ENCODE results near the gene BRSK2. TPM values are rescaled to one million over a fixed set of nuclear protein-coding genes. Genes with fewer than 3 reads are reported as not detected.
A peak's percentile ranks its signal among the peaks of the same experiment; 100 is the strongest.
"Not testable (repeated sequence)": the region's sequence is repeated elsewhere in the genome, so short reads cannot be mapped to it uniquely, and the experiment has no call there.

BRSK2 gene
- 1 to 10 TPM in 2 of 5 donors, under 1 TPM in 3; 0.54 to 1.5 (median 0.95) TPM for total RNA-seq
- 0.09 TPM for total RNA-seq (2013)
- 0.18 to 1.1 (median 0.48) reads per million in 29 experiments for total RNA-seq

DNA sequence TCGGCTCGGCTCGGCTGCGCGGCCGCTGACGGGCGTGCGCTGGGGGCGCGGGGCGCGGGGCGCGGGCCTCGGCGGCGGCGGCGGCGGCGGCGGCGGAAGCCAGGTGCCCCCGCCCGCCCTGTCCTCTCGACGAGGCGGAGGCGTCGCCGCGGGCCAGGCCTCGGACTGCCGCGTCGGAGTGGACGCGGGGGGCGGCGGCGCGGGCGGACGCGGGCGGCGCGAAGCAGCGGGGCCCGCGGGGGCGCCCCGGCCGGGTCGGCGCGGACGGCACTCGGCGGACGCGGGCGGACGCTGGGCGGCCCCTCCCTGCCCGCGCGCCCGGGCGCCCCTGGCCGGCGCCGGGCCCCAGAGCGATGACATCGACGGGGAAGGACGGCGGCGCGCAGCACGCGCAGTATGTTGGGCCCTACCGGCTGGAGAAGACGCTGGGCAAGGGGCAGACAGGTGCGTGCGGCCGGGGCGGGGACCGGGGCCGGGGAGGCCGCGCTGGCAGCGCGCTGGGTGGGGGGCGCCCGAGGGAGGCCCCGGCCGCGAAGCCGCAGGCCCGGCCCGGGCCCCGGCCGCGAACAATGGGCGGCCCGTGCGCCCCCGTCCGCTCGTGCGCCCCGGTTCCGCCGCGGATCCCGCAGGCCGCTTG, at the start of gene BRSK2:
Gene BRSK2, plus strand, starts transcription at position 3 of the 637 bp plus-strand sequence. Its CDS starts 351 bp downstream, at position 354.
- H3K27me3 ChIP-seq (replicated peaks in 1 of 2; ENCODE audit: control insufficient read depth in 2 of 2, extremely low read depth in 1 of 2, insufficient read depth in 2 of 2, low read length in 1 of 2): peaks cover 5 to 51% of the 10 kb centered on the region in 2 experiments
- POLR2A ChIA-PET: no interaction called here
- H3K4me1 ChIP-seq (ENCODE audit: control insufficient read depth in 1 of 2, extremely low read depth in 1 of 2, insufficient read depth in 2 of 2, low read length in 2 of 2): peaks cover 2 to 23% of the 10 kb centered on the region in 2 experiments
- Mint-ChIP-seq H3K9me3 (no peaks in the 10 kb centered on the region), H3K27ac (no peak within 1 kb of the TSS), H3K4me1 (peaks cover 7 to 14% (median 9%) of the 10 kb centered on the region in 3 donors), H3K36me3 (peaks cover 2% of the 10 kb centered on the region), H3K4me3 (peak within 1 kb of the TSS; percentile 63 to 68 (median 67)), H3K27me3 (peaks cover 25 to 26% of the 10 kb centered on the region in 2 donors)
- CTCF ChIA-PET: no interaction called here
- no peak within 1 kb of the TSS for H3K27ac ChIP-seq (ENCODE audit: low read length)
- ATAC-seq (replicated peaks in 1 of 4) (no peak), DNase-seq (peak in 1 of 35 experiments; percentile 32)
- 2% methylated on average over 119 of the region's 119 CpGs for WGBS (ENCODE audit: insufficient coverage)
- no peaks in the 10 kb centered on the region for H3K36me3 ChIP-seq (ENCODE audit: control insufficient read depth in 2 of 2, extremely low read depth in 1 of 2, insufficient read depth in 1 of 2, low read length in 1 of 2)
- no peaks in the 10 kb centered on the region for H3K9me3 ChIP-seq
- peak within 1 kb of the TSS; percentile 23 to 70 for H3K4me3 ChIP-seq (ENCODE audit: control insufficient read depth in 1 of 2, extremely low read depth in 1 of 2, low read length in 1 of 2)

GRCh38 chr11:1340111-1340510, 49.6 kb upstream of the BRSK2 start:
- H3K36me3 ChIP-seq (ENCODE audit: control insufficient read depth in 2 of 2, extremely low read depth in 1 of 2, insufficient read depth in 1 of 2, low read length in 1 of 2): no peaks in the 10 kb centered on the region
- H3K9me3 Mint-ChIP-seq: peaks cover 0 to 10% (median 4%) of the 10 kb centered on the region in 3 donors
- ChIA-PET POLR2A (no interaction called here), CTCF (no interaction called here)
- H3K4me3 ChIP-seq (ENCODE audit: control insufficient read depth in 1 of 2, extremely low read depth in 1 of 2, low read length in 1 of 2): no peak overlapping the region
- no peak overlapping the region for H3K27ac ChIP-seq (ENCODE audit: low read length)
- no peaks in the 10 kb centered on the region for H3K9me3 ChIP-seq
- no peaks in the 10 kb centered on the region for H3K36me3 Mint-ChIP-seq
- H3K4me1 ChIP-seq (ENCODE audit: control insufficient read depth in 1 of 2, extremely low read depth in 1 of 2, insufficient read depth in 2 of 2, low read length in 2 of 2): peaks cover 9 to 12% of the 10 kb centered on the region in 2 experiments
- no peak overlapping the region for H3K27ac Mint-ChIP-seq
- H3K27me3 ChIP-seq (replicated peaks in 1 of 2; ENCODE audit: control insufficient read depth in 2 of 2, extremely low read depth in 1 of 2, insufficient read depth in 2 of 2, low read length in 1 of 2): no peaks in the 10 kb centered on the region
- no peak overlapping the region for H3K4me3 Mint-ChIP-seq
- H3K4me1 Mint-ChIP-seq: peaks cover 9 to 17% (median 16%) of the 10 kb centered on the region in 3 donors
- no peak for ATAC-seq (replicated peaks in 1 of 4)
- H3K27me3 Mint-ChIP-seq: no peaks in the 10 kb centered on the region
- no peak for DNase-seq
- 87% methylated on average over 11 of the region's 12 CpGs for WGBS (ENCODE audit: insufficient coverage)

DNA sequence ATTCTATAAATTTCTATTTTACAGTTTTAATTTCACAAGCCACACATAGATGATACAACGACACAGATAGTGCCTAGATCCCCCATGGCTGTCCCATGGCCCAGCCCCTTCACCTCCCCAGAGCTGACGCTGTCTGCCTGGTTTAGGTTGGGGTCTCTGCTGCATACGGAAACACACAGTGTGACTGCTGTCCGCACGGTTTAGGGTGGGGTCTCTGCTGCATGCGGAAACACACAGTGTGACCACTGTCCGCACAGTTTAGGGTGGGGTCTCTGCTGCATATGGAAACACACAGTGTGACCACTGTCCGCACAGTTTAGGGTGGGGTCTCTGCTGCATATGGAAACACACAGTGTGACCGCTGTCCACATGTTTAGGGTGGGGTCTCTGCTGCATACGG, 48.5 kb upstream of the BRSK2 start:
- H3K9me3 Mint-ChIP-seq: not testable (repeated sequence)

GRCh38 chr11:1341928-1342524, 47.7 kb upstream of the BRSK2 start:
- CTCF ChIA-PET: no interaction called here
- POLR2A ChIA-PET: no interaction called here
- Histone ChIP-seq H3K27me3 (replicated peaks in 1 of 2; ENCODE audit: control insufficient read depth in 2 of 2, extremely low read depth in 1 of 2, insufficient read depth in 2 of 2, low read length in 1 of 2) (no peaks in the 10 kb centered on the region), H3K9me3 (no peaks in the 10 kb centered on the region), H3K4me1 (ENCODE audit: control insufficient read depth in 1 of 2, extremely low read depth in 1 of 2, insufficient read depth in 2 of 2, low read length in 2 of 2) (no peaks in the 10 kb centered on the region), H3K36me3 (ENCODE audit: control insufficient read depth in 2 of 2, extremely low read depth in 1 of 2, insufficient read depth in 1 of 2, low read length in 1 of 2) (no peaks in the 10 kb centered on the region), H3K27ac (ENCODE audit: low read length) (no peak overlapping the region), H3K4me3 (ENCODE audit: control insufficient read depth in 1 of 2, extremely low read depth in 1 of 2, low read length in 1 of 2) (no peak overlapping the region)
- no peaks in the 10 kb centered on the region for H3K27me3 Mint-ChIP-seq
- DNase-seq (peak in 1 of 35 experiments; percentile 22), ATAC-seq (replicated peaks in 1 of 4) (no peak)
- H3K4me1 Mint-ChIP-seq: peaks cover 0 to 9% (median 8%) of the 10 kb centered on the region in 3 donors
- H3K9me3 Mint-ChIP-seq: peaks cover 0 to 10% (median 4%) of the 10 kb centered on the region in 3 donors
- no peak overlapping the region for H3K27ac Mint-ChIP-seq
- no peaks in the 10 kb centered on the region for H3K36me3 Mint-ChIP-seq
- 42% methylated on average over 12 of the region's 17 CpGs for WGBS (ENCODE audit: insufficient coverage)
- no peak overlapping the region for H3K4me3 Mint-ChIP-seq

More for the DNA sequence above, 48.5 kb upstream of the BRSK2 start:
- ATAC-seq (replicated peaks in 1 of 4); H3K4me1 Mint-ChIP-seq; H3K36me3 Mint-ChIP-seq; CTCF ChIA-PET; H3K4me1 ChIP-seq (ENCODE audit: control insufficient read depth in 1 of 2, extremely low read depth in 1 of 2, insufficient read depth in 2 of 2, low read length in 2 of 2); H3K27me3 Mint-ChIP-seq; H3K4me3 ChIP-seq (ENCODE audit: control insufficient read depth in 1 of 2, extremely low read depth in 1 of 2, low read length in 1 of 2); H3K27me3 ChIP-seq (replicated peaks in 1 of 2; ENCODE audit: control insufficient read depth in 2 of 2, extremely low read depth in 1 of 2, insufficient read depth in 2 of 2, low read length in 1 of 2); H3K27ac Mint-ChIP-seq; H3K4me3 Mint-ChIP-seq; H3K36me3 ChIP-seq (ENCODE audit: control insufficient read depth in 2 of 2, extremely low read depth in 1 of 2, insufficient read depth in 1 of 2, low read length in 1 of 2); H3K9me3 ChIP-seq; H3K27ac ChIP-seq (ENCODE audit: low read length); POLR2A ChIA-PET; DNase-seq: not testable (repeated sequence)
- WGBS (ENCODE audit: insufficient coverage): 100% methylated on average over 6 of the region's 10 CpGs

GRCh38 chr11:1342946-1343345, 46.8 kb upstream of the BRSK2 start:
- no peaks in the 10 kb centered on the region for H3K9me3 ChIP-seq
- Mint-ChIP-seq H3K4me1 (peaks cover 0 to 6% (median 3%) of the 10 kb centered on the region in 3 donors), H3K4me3 (no peak overlapping the region), H3K27me3 (no peaks in the 10 kb centered on the region), H3K9me3 (peaks cover 0 to 6% (median 1%) of the 10 kb centered on the region in 3 donors), H3K27ac (no peak overlapping the region), H3K36me3 (no peaks in the 10 kb centered on the region)
- no peak overlapping the region for H3K4me3 ChIP-seq (ENCODE audit: control insufficient read depth in 1 of 2, extremely low read depth in 1 of 2, low read length in 1 of 2)
- WGBS (ENCODE audit: insufficient coverage): 88% methylated on average over 9 of the region's 10 CpGs
- no peak overlapping the region for H3K27ac ChIP-seq (ENCODE audit: low read length)
- H3K36me3 ChIP-seq (ENCODE audit: control insufficient read depth in 2 of 2, extremely low read depth in 1 of 2, insufficient read depth in 1 of 2, low read length in 1 of 2): no peaks in the 10 kb centered on the region
- DNase-seq: no peak
- ChIA-PET CTCF (interaction anchor here in 1 of 2 donors (0.5 kb wide), 1 partner anchor 1035 kb away, joined by 3 read pairs; no protein-coding TSS in a partner anchor), POLR2A (no interaction called here)
- H3K27me3 ChIP-seq (replicated peaks in 1 of 2; ENCODE audit: control insufficient read depth in 2 of 2, extremely low read depth in 1 of 2, insufficient read depth in 2 of 2, low read length in 1 of 2): no peaks in the 10 kb centered on the region
- no peak for ATAC-seq (replicated peaks in 1 of 4)
- no peaks in the 10 kb centered on the region for H3K4me1 ChIP-seq (ENCODE audit: control insufficient read depth in 1 of 2, extremely low read depth in 1 of 2, insufficient read depth in 2 of 2, low read length in 2 of 2)

DNA sequence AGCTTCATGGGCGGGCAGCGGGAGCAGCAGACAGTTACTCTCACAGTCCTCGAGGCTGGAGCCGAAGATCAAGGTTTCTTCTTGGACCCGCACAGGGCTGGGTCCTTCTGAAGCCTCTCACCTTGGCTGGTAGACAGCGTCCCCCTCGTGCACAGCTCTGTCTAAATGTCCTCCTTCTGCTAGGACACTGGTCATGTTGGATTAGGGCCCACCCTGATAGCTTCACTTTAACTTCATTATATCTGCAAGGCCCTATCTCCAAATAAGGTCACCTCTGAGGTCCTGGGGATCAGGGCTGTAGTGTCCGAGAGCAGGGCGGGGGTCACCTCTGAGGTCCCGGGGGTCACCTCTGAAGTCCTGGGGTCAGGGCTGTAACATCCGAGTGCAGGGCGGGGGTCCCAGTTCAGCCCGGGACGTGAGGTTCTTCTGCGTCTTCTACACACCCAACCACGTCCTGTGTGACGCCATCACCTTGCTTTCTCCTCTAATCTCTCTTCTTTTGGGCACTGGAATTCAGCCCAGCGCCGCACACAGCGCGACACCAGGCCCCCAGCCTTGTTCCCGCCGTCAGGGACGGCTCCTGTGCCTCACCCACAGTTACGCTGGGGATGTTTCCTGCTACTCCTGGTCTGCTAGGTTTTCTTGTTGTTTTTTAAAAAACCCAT, 46.2 kb upstream of the BRSK2 start:
- ChIA-PET CTCF (interaction anchor here in 1 of 2 donors (0.5 kb wide), 1 partner anchor 1034 kb away, joined by 3 read pairs; no protein-coding TSS in a partner anchor), POLR2A (no interaction called here)
- Mint-ChIP-seq H3K36me3 (no peaks in the 10 kb centered on the region), H3K9me3 (peaks cover 0 to under 1% (median 0%) of the 10 kb centered on the region in 3 donors), H3K27ac (no peak overlapping the region), H3K4me3 (no peak overlapping the region), H3K4me1 (peaks cover 0 to 2% (median 0%) of the 10 kb centered on the region in 3 donors), H3K27me3 (no peaks in the 10 kb centered on the region)
- peak in 1 of 4 experiments; percentile 54 for ATAC-seq (replicated peaks in 1 of 4)
- Histone ChIP-seq H3K9me3 (no peaks in the 10 kb centered on the region), H3K36me3 (ENCODE audit: control insufficient read depth in 2 of 2, extremely low read depth in 1 of 2, insufficient read depth in 1 of 2, low read length in 1 of 2) (no peaks in the 10 kb centered on the region), H3K27me3 (replicated peaks in 1 of 2; ENCODE audit: control insufficient read depth in 2 of 2, extremely low read depth in 1 of 2, insufficient read depth in 2 of 2, low read length in 1 of 2) (no peaks in the 10 kb centered on the region), H3K27ac (ENCODE audit: low read length) (no peak overlapping the region), H3K4me1 (ENCODE audit: control insufficient read depth in 1 of 2, extremely low read depth in 1 of 2, insufficient read depth in 2 of 2, low read length in 2 of 2) (no peaks in the 10 kb centered on the region), H3K4me3 (ENCODE audit: control insufficient read depth in 1 of 2, extremely low read depth in 1 of 2, low read length in 1 of 2) (no peak overlapping the region)
- 69% methylated on average over 22 of the region's 25 CpGs for WGBS (ENCODE audit: insufficient coverage)
- DNase-seq: peak in 1 of 35 experiments; percentile 14
